ENCODE data around the gene TCAF1.

The TCAF1 gene

DNA sequence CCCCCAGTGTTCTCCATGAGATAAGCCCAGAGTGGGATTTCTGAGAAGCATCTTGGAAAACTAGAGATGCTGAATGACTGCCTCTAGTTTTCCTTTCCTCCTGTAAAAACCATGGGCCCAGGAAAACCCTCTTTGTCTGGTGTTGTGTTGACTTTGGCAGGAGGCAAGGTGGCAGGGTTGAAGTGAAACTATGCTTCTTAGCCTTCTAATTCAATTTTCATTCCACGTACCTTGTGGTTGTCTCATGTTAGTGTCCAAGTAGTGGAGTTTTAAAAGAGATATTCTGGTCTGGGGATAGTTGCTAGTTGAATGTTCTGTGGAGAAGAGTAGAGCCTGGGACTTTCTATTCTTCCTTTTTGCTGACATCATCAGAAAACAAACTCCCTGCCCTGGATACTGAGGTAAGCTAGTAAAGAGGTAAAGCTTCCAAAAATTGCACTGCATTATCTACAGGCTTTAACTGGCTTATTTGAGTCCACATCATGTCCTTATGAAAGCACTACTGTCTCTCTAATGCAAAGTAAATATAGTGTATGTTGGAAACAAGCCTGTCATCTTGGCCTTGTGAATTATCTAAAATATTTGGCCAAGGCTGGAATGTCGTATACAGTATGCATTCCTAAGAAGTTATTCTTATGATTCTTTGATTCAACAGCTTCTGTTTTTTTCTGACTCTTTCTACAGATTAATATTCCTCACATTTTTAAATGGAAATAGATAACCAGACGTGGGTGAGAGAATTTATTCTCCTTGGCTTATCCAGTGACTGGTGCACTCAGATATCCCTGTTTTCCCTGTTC lies 32.8 kb upstream of the TCAF1 start, which contains the start of gene OR2F2:
Gene OR2F2 (plus strand): TSS at position 708 of the 800 bp plus-strand sequence. CDS start 0 bp downstream, at position 708.
- DNase-seq (ENCODE audit: extremely low read depth, low read depth) = no peak
- TF ChIP-seq, protein P1, sequence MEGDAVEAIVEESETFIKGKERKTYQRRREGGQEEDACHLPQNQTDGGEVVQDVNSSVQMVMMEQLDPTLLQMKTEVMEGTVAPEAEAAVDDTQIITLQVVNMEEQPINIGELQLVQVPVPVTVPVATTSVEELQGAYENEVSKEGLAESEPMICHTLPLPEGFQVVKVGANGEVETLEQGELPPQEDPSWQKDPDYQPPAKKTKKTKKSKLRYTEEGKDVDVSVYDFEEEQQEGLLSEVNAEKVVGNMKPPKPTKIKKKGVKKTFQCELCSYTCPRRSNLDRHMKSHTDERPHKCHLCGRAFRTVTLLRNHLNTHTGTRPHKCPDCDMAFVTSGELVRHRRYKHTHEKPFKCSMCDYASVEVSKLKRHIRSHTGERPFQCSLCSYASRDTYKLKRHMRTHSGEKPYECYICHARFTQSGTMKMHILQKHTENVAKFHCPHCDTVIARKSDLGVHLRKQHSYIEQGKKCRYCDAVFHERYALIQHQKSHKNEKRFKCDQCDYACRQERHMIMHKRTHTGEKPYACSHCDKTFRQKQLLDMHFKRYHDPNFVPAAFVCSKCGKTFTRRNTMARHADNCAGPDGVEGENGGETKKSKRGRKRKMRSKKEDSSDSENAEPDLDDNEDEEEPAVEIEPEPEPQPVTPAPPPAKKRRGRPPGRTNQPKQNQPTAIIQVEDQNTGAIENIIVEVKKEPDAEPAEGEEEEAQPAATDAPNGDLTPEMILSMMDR (IDR thresholded peaks at IDR 0.05; ENCODE audit: low read depth, low read length) = no peak

DNA sequence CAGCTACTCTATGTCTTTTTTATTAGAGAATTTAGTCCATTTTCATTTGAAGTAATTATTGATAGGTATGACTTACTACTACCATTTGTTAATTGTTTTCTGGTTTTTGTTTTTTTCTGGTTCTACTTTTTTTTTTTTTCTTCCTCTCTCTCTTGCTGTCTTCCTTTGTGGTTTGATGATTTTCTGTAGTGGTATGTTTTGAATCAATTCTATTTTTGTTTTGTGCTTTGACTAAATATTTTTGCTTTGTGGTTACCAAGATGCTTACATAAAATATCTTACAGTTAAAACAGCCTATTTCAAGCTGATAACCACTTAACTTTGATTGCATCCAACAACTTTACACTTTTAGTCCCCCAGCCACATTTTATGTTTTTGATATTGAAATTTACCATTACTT lies 29.8 kb upstream of the TCAF1 start:
- TF ChIP-seq, protein P1 (IDR thresholded peaks at IDR 0.05; ENCODE audit: low read depth, low read length) = no peak

DNA sequence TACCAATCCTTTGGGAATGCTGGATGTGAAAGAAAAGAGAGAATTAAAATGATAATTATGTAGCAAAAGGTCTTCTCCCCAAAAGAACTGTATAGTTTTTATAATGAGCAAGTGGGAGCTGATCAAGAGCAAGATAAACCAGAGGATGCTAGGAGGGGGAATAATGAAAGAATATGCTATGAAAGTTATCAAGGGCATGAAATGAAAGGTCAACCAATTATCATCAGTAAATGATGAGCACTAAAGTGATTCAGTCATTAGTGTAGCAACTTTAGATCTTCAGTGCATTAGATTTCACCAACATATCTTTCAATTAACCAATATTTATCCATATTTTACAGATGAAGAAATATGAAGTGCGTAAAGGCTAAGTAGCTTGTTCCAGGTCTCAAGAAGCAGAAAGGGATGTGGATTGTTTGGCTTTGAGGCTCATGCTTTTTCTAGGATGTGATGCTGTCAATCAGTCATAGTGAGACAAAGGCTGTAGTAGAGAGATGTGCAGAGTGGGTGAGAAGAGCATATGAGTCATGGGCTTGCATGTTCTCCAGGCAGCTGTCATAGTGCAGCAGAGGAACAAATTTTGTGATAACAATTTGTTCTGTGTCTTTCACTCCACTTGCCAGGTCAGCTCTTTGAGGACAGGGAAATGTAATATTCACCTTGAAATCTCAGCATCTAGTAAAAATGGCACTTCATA lies 27.4 kb upstream of the TCAF1 start:
- TF ChIP-seq, protein P1 (IDR thresholded peaks at IDR 0.05; ENCODE audit: low read depth, low read length) = no peak
- DNase-seq (ENCODE audit: extremely low read depth, low read depth) = no peak

More for the DNA sequence above, 29.8 kb upstream of the TCAF1 start:
- DNase-seq (ENCODE audit: extremely low read depth, low read depth) = no peak

DNA sequence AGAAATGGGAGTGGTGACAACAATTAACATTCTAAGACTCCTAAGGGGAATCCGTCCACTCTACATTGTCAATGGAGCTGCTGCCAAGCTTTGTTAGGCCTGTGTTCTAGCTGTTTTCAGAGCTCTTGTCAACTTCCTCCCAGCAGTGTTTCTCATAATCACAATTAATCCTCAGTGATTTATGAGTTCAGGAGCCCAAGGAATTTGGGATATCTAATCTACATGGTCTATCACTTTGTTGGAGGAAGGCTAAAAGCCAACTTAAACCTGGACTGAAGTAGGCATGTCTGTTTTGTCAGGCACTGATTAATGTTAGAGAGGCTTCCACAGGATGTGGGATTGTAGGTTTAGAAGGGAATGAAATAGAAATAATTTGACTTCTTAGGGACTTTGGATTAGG lies 22.9 kb upstream of the TCAF1 start:
- TF ChIP-seq, protein P1 (IDR thresholded peaks at IDR 0.05; ENCODE audit: low read depth, low read length) = no peak
- DNase-seq (ENCODE audit: extremely low read depth, low read depth) = no peak

DNA sequence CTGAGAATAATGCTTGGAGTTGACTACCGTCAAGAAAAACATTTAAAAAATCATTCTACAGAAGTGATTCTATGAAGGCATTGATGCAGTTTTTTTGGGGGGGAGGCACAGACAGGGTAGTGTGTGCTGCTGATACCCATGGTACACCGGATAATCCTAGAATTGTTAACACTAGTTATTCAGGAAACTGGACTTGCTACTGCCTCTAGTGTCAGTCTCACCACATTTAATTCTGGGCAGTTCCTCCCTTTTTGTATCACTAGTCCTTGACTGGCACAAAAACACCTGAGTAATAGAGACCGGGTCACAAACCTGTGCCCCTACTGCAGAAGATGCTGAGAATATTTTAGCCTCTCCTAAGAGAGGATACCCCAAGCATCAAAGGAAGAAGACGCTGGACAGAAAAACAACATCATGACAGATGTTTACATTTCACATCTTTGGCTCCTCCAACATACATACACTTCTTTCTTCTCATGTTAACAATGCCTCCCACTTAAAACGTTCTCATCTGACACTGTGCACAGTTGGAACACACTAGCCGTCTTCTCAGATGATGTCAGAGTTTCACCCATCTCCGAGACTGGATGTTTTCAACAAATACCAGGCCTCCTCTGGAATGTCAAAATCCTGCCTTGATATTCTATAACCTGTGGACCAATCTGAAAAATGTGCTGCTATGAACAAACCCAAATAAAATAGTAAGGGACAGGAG lies 13.1 kb upstream of the TCAF1 start:
- TF ChIP-seq, protein P1 (IDR thresholded peaks at IDR 0.05; ENCODE audit: low read depth, low read length) = no peak
- DNase-seq (ENCODE audit: extremely low read depth, low read depth) = no peak

DNA sequence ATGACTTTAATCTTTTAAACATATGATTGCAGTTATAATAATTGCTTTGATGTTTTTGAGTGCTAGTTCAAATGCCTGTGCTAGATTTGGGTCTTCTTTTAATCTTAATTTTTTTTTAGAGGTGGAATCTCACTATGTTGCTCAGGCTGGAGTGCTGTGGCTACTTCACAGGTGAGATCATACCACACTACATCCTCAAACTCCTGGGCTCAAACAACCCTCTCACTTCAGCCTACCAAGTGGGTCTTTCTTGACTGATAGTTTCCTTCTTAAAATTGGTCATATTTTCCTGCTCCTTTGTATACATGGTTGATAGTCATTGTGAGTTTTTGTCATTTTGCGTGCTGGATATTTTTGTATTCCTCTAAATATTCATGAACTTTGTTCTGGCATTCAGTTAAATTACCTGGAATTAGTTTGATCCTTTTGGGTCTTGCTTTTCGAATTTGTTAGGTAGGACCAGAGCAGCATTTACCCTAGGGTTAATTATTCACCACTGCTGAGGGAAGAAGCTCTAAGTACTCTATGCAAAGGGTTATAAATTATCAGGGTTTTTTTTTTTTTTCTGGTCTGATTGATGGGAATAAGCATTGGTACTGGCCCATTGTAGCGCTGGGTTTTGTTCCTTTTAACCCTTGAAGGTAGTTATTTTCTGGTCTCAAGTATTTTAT lies 12.1 kb upstream of the TCAF1 start:
- TF ChIP-seq, protein P1 (IDR thresholded peaks at IDR 0.05; ENCODE audit: low read depth, low read length) = no peak
- DNase-seq (ENCODE audit: extremely low read depth, low read depth) = no peak

Measured in AG09319 (cell line).